Naive thymus-derived CD4-positive, alpha-beta T cell (primary cell): Measurements from ENCODE around the gene LRP6. TPM values are rescaled to one million over a fixed set of nuclear protein-coding genes. Genes with fewer than 3 reads are reported as not detected.

Experiments used
- ATAC-seq: fragments of 150-1000 bp; cut with Tn5 transposase; 2 replicates; pipeline ENCODE4 v1.10.0; 2021; ENCODE audit warnings: mild to moderate bottlenecking, moderate library complexity
- CTCF ChIA-PET: fragments of 350-600 bp; sonication (Branson Sonifier 250); formaldehyde crosslinking; loops from one replicate; lab custom pipeline; 2021; ENCODE audit warnings: antibody characterized with exemption; lab: Charles Lee
- POLR2A ChIA-PET: fragments of 350-600 bp; sonication (Branson Sonifier 250); formaldehyde crosslinking; loops from one replicate; lab custom pipeline; 2021; ENCODE audit warnings: antibody characterized with exemption, inconsistent platforms; lab: Charles Lee
- DNase-seq, 9 donors: peaks; one replicate each; pipeline versions ENCODE4 v3.0.0 to v3.0.0-alpha.2; 2020 to 2022; ENCODE audit warnings: mixed read lengths in 1 of 9
- H3K27ac ChIP-seq: one replicate; pipeline ENCODE4 v1.7.0; 2013; ENCODE audit warnings: mild to moderate bottlenecking, low read depth, low read length, moderate library complexity
- H3K27me3 ChIP-seq, 2 donors: one replicate each; pipeline ENCODE4 v1.7.0; 2013; ENCODE audit warnings: low read length in 2 of 2, mild to moderate bottlenecking in 2 of 2, moderate library complexity in 2 of 2; ENCODE audit not compliant: control insufficient read depth in 2 of 2, insufficient read depth in 2 of 2
- H3K36me3 ChIP-seq, 3 experiments: 1 replicate in 2 of 3; 2 replicates in 1 of 3; pipeline ENCODE4 v1.7.0; 2013; ENCODE audit warnings: low read length in 3 of 3, mild to moderate bottlenecking in 3 of 3, moderate library complexity in 1 of 3; ENCODE audit not compliant: insufficient read depth in 3 of 3, control insufficient read depth in 2 of 3
- H3K4me1 ChIP-seq, 2 donors: one replicate each; pipeline ENCODE4 v1.7.0; 2013; ENCODE audit warnings: low read length in 2 of 2, mild to moderate bottlenecking in 2 of 2, moderate library complexity in 1 of 2; ENCODE audit not compliant: control insufficient read depth in 2 of 2, insufficient read depth in 2 of 2
- H3K4me3 ChIP-seq: 2 replicates; pipeline ENCODE4 v1.7.0; 2013; ENCODE audit warnings: mild to moderate bottlenecking, low read length
- H3K9me3 ChIP-seq, 3 experiments: 1 replicate in 2 of 3; 2 replicates in 1 of 3; pipeline ENCODE4 v1.7.0; 2013; ENCODE audit warnings: low read length in 3 of 3; ENCODE audit not compliant: control insufficient read depth in 2 of 3
- H3K27ac Mint-ChIP-seq, 9 donors: one replicate each; pipeline ENCODE4 v1.8.0; 2020 to 2022; ENCODE audit warnings: mixed read lengths in 9 of 9, mild to moderate bottlenecking in 8 of 9, moderate library complexity in 5 of 9, inconsistent platforms in 2 of 9
- H3K27me3 Mint-ChIP-seq, 5 donors: one replicate each; pipeline ENCODE4 v1.8.0; 2021 to 2022; ENCODE audit warnings: mixed read lengths in 5 of 5, mild to moderate bottlenecking in 1 of 5
- H3K36me3 Mint-ChIP-seq, 5 donors: one replicate each; pipeline ENCODE4 v1.8.0; 2020 to 2022; ENCODE audit warnings: mixed read lengths in 5 of 5, mild to moderate bottlenecking in 3 of 5, inconsistent platforms in 1 of 5
- H3K4me1 Mint-ChIP-seq, 7 donors: one replicate each; pipeline ENCODE4 v1.8.0; 2020 to 2022; ENCODE audit warnings: mixed read lengths in 7 of 7, mild to moderate bottlenecking in 3 of 7, inconsistent platforms in 1 of 7
- H3K4me3 Mint-ChIP-seq, 10 donors: one replicate each; pipeline ENCODE4 v1.8.0; 2020 to 2022; ENCODE audit warnings: mild to moderate bottlenecking in 10 of 10, mixed read lengths in 10 of 10, moderate library complexity in 6 of 10, inconsistent platforms in 2 of 10
- H3K9me3 Mint-ChIP-seq, 11 donors: one replicate each; pipeline ENCODE4 v1.8.0; 2020 to 2022; ENCODE audit warnings: mixed read lengths in 11 of 11, mild to moderate bottlenecking in 4 of 11, inconsistent platforms in 1 of 11, moderate library complexity in 1 of 11
- intact Hi-C, 2 donors: fragments of 100-400 bp; cut with micrococcal nuclease; formaldehyde crosslinking; loops; one replicate each; pipeline ENCODE4 v1.15.1; 2023
- polyA plus RNA-seq, 2 donors: library from polyadenylated mRNA; unstranded; fragments of 300-500 nt; fragmentation: Illumina TruSeq; gene quantifications; one replicate each; pipeline ENCODE4 v1.2.3, GENCODE V29; 2021
- total RNA-seq, 6 experiments: library from RNA in 5 of 6; stranded (reverse) in 5 of 6; gene quantifications; 1 replicate in 5 of 6; 2 replicates in 1 of 6; pipeline ENCODE4 v1.2.3 and lab custom pipeline; 2021 to 2026

The LRP6 gene
- total and polyA plus RNA-seq, 7 experiments from 2014 or later: 1.6 to 12.6 (median 5.2) TPM

DNA sequence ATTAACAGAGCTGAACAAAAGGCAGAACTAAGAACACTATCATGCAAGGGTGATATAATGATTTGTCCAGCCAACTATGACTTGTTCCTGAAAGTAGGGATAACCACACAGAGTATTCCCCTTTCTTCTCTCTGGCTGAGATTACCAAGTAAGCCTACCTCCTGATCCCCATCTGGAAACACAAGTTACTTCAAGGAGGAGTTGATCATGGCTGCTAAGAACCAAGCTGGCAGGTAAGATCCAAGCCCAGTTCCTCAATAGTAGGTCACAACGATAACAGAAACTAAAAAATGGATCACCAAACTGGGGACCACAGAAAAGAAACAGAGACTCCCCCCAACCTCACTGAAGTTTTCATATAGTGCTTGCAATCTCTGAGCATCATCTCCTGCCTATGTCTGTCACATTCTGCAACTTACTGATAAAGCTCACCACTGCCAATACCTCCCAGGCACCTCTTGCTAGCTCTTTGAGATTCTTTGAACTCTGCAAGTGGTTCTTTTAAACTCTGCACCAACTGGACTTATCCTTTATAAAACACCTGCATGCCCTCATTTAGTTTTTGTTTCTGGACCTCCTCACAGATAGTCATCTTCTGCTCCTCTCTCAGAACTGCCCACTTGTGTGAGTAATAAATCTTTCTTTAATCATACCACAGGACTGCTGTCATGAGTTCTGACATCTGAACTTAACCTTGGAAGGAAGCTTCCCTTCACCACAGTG is 76.6 kb downstream of the LRP6 start:
- Histone ChIP-seq H3K27ac (no peak overlapping the region), H3K4me1 (no peaks in the 10 kb centered on the region), H3K4me3 (no peak overlapping the region), H3K36me3 (no peaks in the 10 kb centered on the region), H3K9me3 (no peaks in the 10 kb centered on the region), H3K27me3 (peaks cover 0 to 3% of the 10 kb centered on the region in 2 donors)
- Mint-ChIP-seq H3K27me3 (peaks cover 0 to 41% (median 0%) of the 10 kb centered on the region in 5 donors), H3K36me3 (peaks cover 0 to 21% (median 8%) of the 10 kb centered on the region in 5 donors), H3K9me3 (peaks cover 0 to 1% (median 0%) of the 10 kb centered on the region in 11 donors), H3K4me1 (peaks cover 0 to 19% (median 0%) of the 10 kb centered on the region in 7 donors), H3K4me3 (no peak overlapping the region), H3K27ac (peak overlapping the region in 2 of 9 donors; percentile 11 to 12)
- ATAC-seq: no peak
- CTCF ChIA-PET: no interaction called here
- intact Hi-C loops: no loop called here
- no peak for DNase-seq
- POLR2A ChIA-PET: no interaction called here

GRCh38 chr12:12185414-12185813 is 81.4 kb downstream of the LRP6 start:
- POLR2A ChIA-PET: no interaction called here
- H3K4me1 Mint-ChIP-seq: peaks cover 0 to 7% (median 0%) of the 10 kb centered on the region in 7 donors
- CTCF ChIA-PET: no interaction called here

GRCh38 chr12:12182703-12183365 is 84.0 kb downstream of the LRP6 start:
- peaks cover 0 to 1% (median 0%) of the 10 kb centered on the region in 11 donors for H3K9me3 Mint-ChIP-seq
- no peaks in the 10 kb centered on the region for H3K36me3 ChIP-seq
- ChIA-PET CTCF (interaction anchor here (0.6 kb wide), 2 partner anchors 14 to 64 kb away, joined by 3 to 4 read pairs; no protein-coding TSS in a partner anchor), POLR2A (no interaction called here)
- intact Hi-C loops: no loop called here
- peaks cover 0 to 5% (median 0%) of the 10 kb centered on the region in 7 donors for H3K4me1 Mint-ChIP-seq
- no peak overlapping the region for H3K27ac Mint-ChIP-seq
- H3K9me3 ChIP-seq: no peaks in the 10 kb centered on the region
- peaks cover 0 to 45% (median 0%) of the 10 kb centered on the region in 5 donors for H3K27me3 Mint-ChIP-seq
- H3K4me1 ChIP-seq: no peaks in the 10 kb centered on the region
- H3K27ac ChIP-seq: no peak overlapping the region
- no peaks in the 10 kb centered on the region for H3K27me3 ChIP-seq
- ATAC-seq (no peak), DNase-seq (no peak)
- H3K4me3 Mint-ChIP-seq: no peak overlapping the region
- peaks cover 3 to 46% (median 38%) of the 10 kb centered on the region in 5 donors for H3K36me3 Mint-ChIP-seq
- H3K4me3 ChIP-seq: no peak overlapping the region

More at GRCh38 chr12:12185414-12185813, 81.4 kb downstream of the LRP6 start:
- no peak overlapping the region for H3K4me3 ChIP-seq
- Mint-ChIP-seq H3K27ac (no peak overlapping the region), H3K36me3 (peaks cover 0 to 36% (median 26%) of the 10 kb centered on the region in 5 donors), H3K9me3 (peaks cover 0 to 3% (median 0%) of the 10 kb centered on the region in 11 donors), H3K27me3 (peaks cover 0 to 37% (median 0%) of the 10 kb centered on the region in 5 donors), H3K4me3 (no peak overlapping the region)
- no peak overlapping the region for H3K27ac ChIP-seq
- intact Hi-C loops: no loop called here
- no peak for DNase-seq
- no peaks in the 10 kb centered on the region for H3K4me1 ChIP-seq
- no peaks in the 10 kb centered on the region for H3K36me3 ChIP-seq
- no peaks in the 10 kb centered on the region for H3K27me3 ChIP-seq
- H3K9me3 ChIP-seq: no peaks in the 10 kb centered on the region
- no peak for ATAC-seq

DNA sequence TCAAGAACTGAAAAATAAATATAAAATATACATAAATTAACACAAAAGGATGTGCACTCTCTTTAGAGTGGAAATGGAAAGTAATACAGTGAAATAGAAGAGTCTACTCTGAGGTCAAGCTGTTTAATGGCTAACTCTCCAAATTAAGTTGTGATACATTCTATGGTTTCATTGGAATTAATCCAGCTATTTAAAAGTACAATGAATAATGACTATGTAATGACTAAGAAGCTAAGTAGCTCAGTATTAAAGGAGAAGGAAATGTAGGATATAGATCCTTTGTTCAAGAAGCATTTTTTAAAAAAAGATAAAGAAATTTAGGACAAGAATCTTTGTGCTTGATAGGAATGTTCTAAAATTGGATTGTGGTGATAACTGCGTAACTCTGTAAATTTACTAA is 85.3 kb downstream of the LRP6 start:
- CTCF ChIA-PET: no interaction called here
- ATAC-seq (no peak), DNase-seq (no peak)
- H3K27ac ChIP-seq: no peak overlapping the region
- no peaks in the 10 kb centered on the region for H3K4me1 ChIP-seq
- Mint-ChIP-seq H3K36me3 (peaks cover 3 to 48% (median 34%) of the 10 kb centered on the region in 5 donors), H3K27me3 (peaks cover 0 to 49% (median 0%) of the 10 kb centered on the region in 5 donors), H3K27ac (no peak overlapping the region), H3K4me3 (no peak overlapping the region), H3K9me3 (peaks cover 0 to 1% (median 0%) of the 10 kb centered on the region in 11 donors), H3K4me1 (peaks cover 0 to 5% (median 0%) of the 10 kb centered on the region in 7 donors)
- no peaks in the 10 kb centered on the region for H3K9me3 ChIP-seq
- peaks cover 0 to 1% of the 10 kb centered on the region in 2 donors for H3K27me3 ChIP-seq
- H3K4me3 ChIP-seq: no peak overlapping the region
- POLR2A ChIA-PET: no interaction called here
- intact Hi-C loops: no loop called here
- no peaks in the 10 kb centered on the region for H3K36me3 ChIP-seq

DNA sequence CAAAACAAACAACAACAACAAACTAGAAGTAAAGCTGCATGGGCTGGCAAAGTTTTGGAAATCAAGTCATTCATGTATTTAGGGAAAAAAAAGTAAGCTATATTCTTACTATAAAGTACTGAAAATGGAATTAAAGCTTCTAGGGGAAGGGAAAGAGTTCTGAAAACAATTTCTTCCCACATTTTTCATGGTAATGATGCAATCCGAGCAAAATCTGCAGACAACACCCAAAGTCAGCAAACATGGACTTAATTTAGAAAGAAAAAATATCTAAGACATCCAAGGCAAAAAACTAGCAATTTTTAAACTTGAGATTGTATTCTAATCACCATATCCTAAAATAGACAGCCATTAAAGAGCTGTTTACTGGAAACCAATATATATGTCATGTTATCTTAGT is 86.3 kb downstream of the LRP6 start:
- H3K4me1 Mint-ChIP-seq: peaks cover 0 to 5% (median 0%) of the 10 kb centered on the region in 7 donors
- H3K36me3 Mint-ChIP-seq: peaks cover 3 to 49% (median 33%) of the 10 kb centered on the region in 5 donors
- H3K27ac ChIP-seq: no peak overlapping the region
- CTCF ChIA-PET: no interaction called here
- H3K4me1 ChIP-seq: no peaks in the 10 kb centered on the region
- POLR2A ChIA-PET: no interaction called here
- H3K4me3 Mint-ChIP-seq: no peak overlapping the region
- intact Hi-C loops: no loop called here
- DNase-seq (no peak), ATAC-seq (no peak)
- H3K9me3 ChIP-seq: no peaks in the 10 kb centered on the region
- H3K36me3 ChIP-seq: no peaks in the 10 kb centered on the region
- no peak overlapping the region for H3K4me3 ChIP-seq
- peaks cover 0 to 4% of the 10 kb centered on the region in 2 donors for H3K27me3 ChIP-seq
- no peak overlapping the region for H3K27ac Mint-ChIP-seq
- H3K27me3 Mint-ChIP-seq: peaks cover 0 to 55% (median 0%) of the 10 kb centered on the region in 5 donors
- peaks cover 0 to 1% (median 0%) of the 10 kb centered on the region in 11 donors for H3K9me3 Mint-ChIP-seq

DNA sequence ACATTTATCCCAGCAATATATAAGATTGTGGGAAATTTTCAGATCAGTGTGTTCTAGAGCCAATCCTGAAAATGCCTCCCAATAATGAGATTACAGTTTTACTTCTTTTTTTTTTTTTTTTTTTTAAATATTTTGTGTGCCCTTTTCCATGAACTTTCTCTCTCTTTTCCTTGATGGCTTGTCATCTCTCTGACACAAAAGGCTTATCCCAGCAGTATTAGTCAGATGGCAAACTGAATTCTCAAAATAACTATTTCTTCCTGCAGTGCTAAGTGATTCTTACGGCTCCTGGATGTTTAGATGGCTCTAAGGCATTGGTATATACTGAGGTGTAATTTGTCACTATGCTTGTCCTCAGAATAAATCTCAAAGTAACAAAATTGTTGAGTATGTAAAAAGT is 86.7 kb downstream of the LRP6 start:
- ATAC-seq (no peak), DNase-seq (no peak)
- intact Hi-C loops: no loop called here
- Histone ChIP-seq H3K9me3 (no peaks in the 10 kb centered on the region), H3K27me3 (peaks cover 0 to 4% of the 10 kb centered on the region in 2 donors), H3K36me3 (no peaks in the 10 kb centered on the region), H3K27ac (no peak overlapping the region), H3K4me3 (no peak overlapping the region), H3K4me1 (no peaks in the 10 kb centered on the region)
- peaks cover 0 to 1% (median 0%) of the 10 kb centered on the region in 11 donors for H3K9me3 Mint-ChIP-seq
- no peak overlapping the region for H3K4me3 Mint-ChIP-seq
- peaks cover 0 to 50% (median 0%) of the 10 kb centered on the region in 5 donors for H3K27me3 Mint-ChIP-seq
- ChIA-PET CTCF (no interaction called here), POLR2A (no interaction called here)
- H3K27ac Mint-ChIP-seq: no peak overlapping the region
- peaks cover 0 to 5% (median 0%) of the 10 kb centered on the region in 7 donors for H3K4me1 Mint-ChIP-seq
- H3K36me3 Mint-ChIP-seq: peaks cover 3 to 47% (median 33%) of the 10 kb centered on the region in 5 donors
